ENCODE measurements around the gene STAT6.
"Not testable (repeated sequence)": the region's sequence is repeated elsewhere in the genome, so short reads cannot be mapped to it uniquely, and the experiment has no call there.

Gene STAT6

GRCh38 chr12:57126061-57126460 is 14.9 kb upstream of the STAT6 start:
- no peak for DNase-seq

- DNase-seq = peak; percentile 94
Observed at GRCh38 chr12:57124261-57124877, 13.2 kb upstream of the STAT6 start.

GRCh38 chr12:57123813-57124212 is 12.7 kb upstream of the STAT6 start:
- no peak for DNase-seq

- not testable (repeated sequence) for DNase-seq
Observed at GRCh38 chr12:57120718-57121117, 9.6 kb upstream of the STAT6 start.

- no peak for DNase-seq
Observed at GRCh38 chr12:57119294-57120085, 8.3 kb upstream of the STAT6 start.

GRCh38 chr12:57118711-57119271 is 7.6 kb upstream of the STAT6 start:
- no peak for DNase-seq

- DNase-seq = no peak
Observed at GRCh38 chr12:57116580-57117281, 5.6 kb upstream of the STAT6 start.

- DNase-seq = no peak
Observed at GRCh38 chr12:57112492-57113294, 1.5 kb upstream of the STAT6 start.

- peak; percentile 87 for DNase-seq
Observed at GRCh38 chr12:57110104-57111030, 795 bp downstream of the STAT6 start.

GRCh38 chr12:57109207-57110103 is 1.7 kb downstream of the STAT6 start:
- no peak for DNase-seq

- DNase-seq = peak; percentile 59
Observed at GRCh38 chr12:57107456-57108155, 3.6 kb downstream of the STAT6 start.

- no peak for DNase-seq
Observed at GRCh38 chr12:57106021-57106708, 5.0 kb downstream of the STAT6 start.

GRCh38 chr12:57105011-57105753 is 6.0 kb downstream of the STAT6 start:
- DNase-seq = no peak

- DNase-seq = no peak
Observed at GRCh38 chr12:57104292-57104910, 6.8 kb downstream of the STAT6 start.

- no peak for DNase-seq
Observed at GRCh38 chr12:57103856-57104255, 7.3 kb downstream of the STAT6 start.

- no peak for DNase-seq
Observed at GRCh38 chr12:57101892-57102695, 9.1 kb downstream of the STAT6 start.

GRCh38 chr12:57099766-57100165 is 11.4 kb downstream of the STAT6 start:
- DNase-seq = no peak
